GM12878 (cell line): ENCODE data around the gene KRT25. TPM values are rescaled to one million over a fixed set of nuclear protein-coding genes. Genes with fewer than 3 reads are reported as not detected.

Experiments
- ATAC-seq: fragments of 200-7000 bp; cut with Tn5 transposase; 3 replicates; pipeline ENCODE4 v1.9.1; 2020; ENCODE audit warnings: mild to moderate bottlenecking, moderate library complexity
- BruUV-seq: library from RNA; stranded (reverse); fragments of 400-500 nt; replicated peaks from 2 replicates; lab custom pipeline; 2021; lab: Mats Ljungman, UMichigan
- CTCF ChIA-PET: fragments of 300-600 bp; sonication (Branson Sonifier 250); formaldehyde crosslinking; extraction: SDS; loops from one replicate; lab custom pipeline; 2021; ENCODE audit warnings: inconsistent platforms; lab: Yijun Ruan, JAX
- POLR2A ChIA-PET: fragments of 350-600 bp; formaldehyde crosslinking; extraction: SDS; loops from one replicate; lab custom pipeline; 2021; ENCODE audit warnings: inconsistent platforms; lab: Charles Lee
- RAD21 ChIA-PET: fragments of 300-600 bp; sonication (Branson Sonifier 250); formaldehyde crosslinking; loops from one replicate; lab custom pipeline; 2023; ENCODE audit warnings: antibody characterized with exemption; ENCODE audit not compliant: unreplicated experiment; lab: Charles Lee
- SMC1A ChIA-PET: fragments of 300-600 bp; sonication (Branson Sonifier 250); formaldehyde crosslinking; loops from one replicate; lab custom pipeline; 2023; ENCODE audit not compliant: unreplicated experiment, uncharacterized antibody; lab: Charles Lee
- DNase-seq: peaks from one replicate; pipeline ENCODE4 v3.0.0-alpha.2; 2011; ENCODE audit warnings: low read depth, low spot score
- FAIRE-seq: peaks from 3 replicates; lab custom pipeline; 2011; peaks lifted over from hg19 to GRCh38; lab: Jason Lieb, UNC
- H2AFZ ChIP-seq: 2 replicates; pipeline ENCODE4 v1.6.0; 2011; ENCODE audit warnings: low read depth, low read length, control low read depth; ENCODE audit not compliant: control insufficient read depth
- H3K27ac ChIP-seq: 2 replicates; pipeline ENCODE4 v1.5.1; 2011; ENCODE audit warnings: control low read depth; ENCODE audit not compliant: control insufficient read depth, insufficient read depth
- H3K27me3 ChIP-seq, 2 experiments: replicated peaks in 1 of 2; 2 replicates each; pipeline versions ENCODE4 v1.6.0 to v1.6.1; 2011; ENCODE audit warnings: low read length in 1 of 2; ENCODE audit not compliant: control insufficient read depth in 2 of 2, insufficient read depth in 2 of 2
- H3K36me3 ChIP-seq, 2 experiments: 2 replicates each; pipeline ENCODE4 v1.5.1; 2011; ENCODE audit warnings: low read length in 1 of 2; ENCODE audit not compliant: control insufficient read depth in 2 of 2, insufficient read depth in 2 of 2
- H3K4me1 ChIP-seq: 2 replicates; pipeline ENCODE4 v1.6.1; 2011; ENCODE audit warnings: mild to moderate bottlenecking, low read length, moderate library complexity, mixed read lengths; ENCODE audit not compliant: control insufficient read depth, insufficient read depth
- H3K4me2 ChIP-seq: 2 replicates; pipeline ENCODE4 v1.6.0; 2011; ENCODE audit warnings: control low read depth; ENCODE audit not compliant: control insufficient read depth, insufficient read depth
- H3K4me3 ChIP-seq: fragments of 200-600 bp; sonication (generic); 2 replicates; pipeline ENCODE4 v1.5.1; 2016
- H3K79me2 ChIP-seq: 2 replicates; pipeline ENCODE4 v1.6.0; 2011; ENCODE audit warnings: low read length; ENCODE audit not compliant: control insufficient read depth, insufficient read depth
- H3K9ac ChIP-seq: 2 replicates; pipeline ENCODE4 v1.8.0; 2011; ENCODE audit warnings: low read length, control low read depth, mixed read lengths; ENCODE audit not compliant: control insufficient read depth, insufficient read depth
- H3K9me3 ChIP-seq: replicated peaks from 3 replicates; pipeline ENCODE4 v1.5.1; 2011; ENCODE audit warnings: mild to moderate bottlenecking, low read length; ENCODE audit not compliant: control insufficient read depth, insufficient read depth
- H4K20me1 ChIP-seq: 2 replicates; pipeline ENCODE4 v1.6.0; 2011; ENCODE audit not compliant: control insufficient read depth, insufficient read depth
- BCLAF1 ChIP-seq: fragments of 450-650 bp; IDR thresholded peaks from 2 replicates; pipeline ENCODE4 v1.6.1; 2017; ENCODE audit warnings: antibody characterized with exemption, mild to moderate bottlenecking, moderate library complexity
- CUX1 ChIP-seq: IDR thresholded peaks from 2 replicates; pipeline ENCODE4 v1.6.1; 2012; ENCODE audit warnings: improper control_type of control experiment, low read depth, low read length; ENCODE audit not compliant: insufficient replicate concordance
- FOXK2 ChIP-seq: fragments of 450-650 bp; IDR thresholded peaks from 2 replicates; pipeline ENCODE4 v1.6.1; 2017; ENCODE audit warnings: mild to moderate bottlenecking, moderate library complexity
- NKRF ChIP-seq: fragments of 450-650 bp; conservative IDR thresholded peaks from 2 replicates; pipeline ENCODE4 v1.6.1; 2017; ENCODE audit warnings: mild to moderate bottlenecking, moderate library complexity
- PML ChIP-seq: IDR thresholded peaks from 2 replicates; pipeline ENCODE4 v1.6.1; 2012; ENCODE audit warnings: low read length, inconsistent platforms
- RAD51 ChIP-seq: fragments of 450-650 bp; IDR thresholded peaks from 2 replicates; pipeline ENCODE4 v1.6.1; 2016; ENCODE audit warnings: moderate library complexity, mild to moderate bottlenecking, inconsistent platforms
- SPI1 ChIP-seq: IDR thresholded peaks from 2 replicates; pipeline ENCODE4 v1.6.1; 2011; ENCODE audit warnings: low read depth, mild to moderate bottlenecking, low read length, moderate library complexity, borderline replicate concordance; ENCODE audit not compliant: insufficient read depth
- TBL1XR1 ChIP-seq: IDR thresholded peaks from 2 replicates; pipeline ENCODE4 v1.6.1; 2012; ENCODE audit warnings: low read depth, low read length, improper control_type of control experiment
- WGBS: methylation state at CpG from one replicate; pipeline ENCODE4 v1.1.6; 2016; ENCODE audit warnings: low lambda C conversion rate; ENCODE audit not compliant: insufficient replicate concordance, insufficient coverage; ENCODE audit errors: missing lambda C conversion rate; 5-methylcytosine and 5-hydroxymethylcytosine counted together
- in situ Hi-C: fragments of 300-500 bp; cut with MboI; formaldehyde crosslinking; loops from 9 replicates; pipeline ENCODE4 v1.14.3; 2018; ENCODE audit warnings: mixed read lengths
- intact Hi-C: fragments of 100-400 bp; cut with micrococcal nuclease; formaldehyde crosslinking; loops from one replicate; pipeline ENCODE4 v1.14.2; 2022; ENCODE audit not compliant: unreplicated experiment
- polyA plus RNA-seq, 11 experiments: library from polyadenylated mRNA; depleted of rRNA in 4 of 11; unstranded in 6 of 11; stranded (reverse) in 5 of 11; fragments of >200 nt; fragmentation: Nextera tagmentation in 4 of 11; fragmentation: Illumina TruSeq in 1 of 11; extraction: Ambion mirVana in 4 of 11; extraction: Trizol in 1 of 11; gene quantifications; 1 replicate in 1 of 11; 2 replicates in 10 of 11; pipeline versions ENCODE4 v1.2.1 to v1.2.3, GENCODE V29; 2011 to 2016; ENCODE audit warnings: inconsistent platforms in 2 of 11, missing spikeins in 2 of 11, low read depth in 1 of 11
- total RNA-seq, 4 experiments: library from RNA; depleted of rRNA in 3 of 4; stranded (reverse); fragments of >200 nt in 3 of 4; fragmentation: Illumina TruSeq in 1 of 4; extraction: Trizol in 1 of 4; gene quantifications; 2 replicates each; pipeline versions ENCODE4 v1.2.1 to v1.2.3, GENCODE V29; 2013 to 2021

The KRT25 gene
- total and polyA plus RNA-seq, 10 of the 15 experiments (the other 5 are each of a cell fraction or from before 2014, with no cell fraction given), result not detected

- CTCF ChIA-PET, result interaction anchor here (0.6 to 4.3 kb wide), 15 partner anchors 10 to 175 kb away, joined by 3 to 43 read pairs (median 3); partner anchors contain the start of gene SMARCE1
- in situ Hi-C loops (no loop called here), intact Hi-C loops (loop anchor here (2.0 to 10.0 kb wide), 2 partner anchors 170 to 246 kb away; no protein-coding TSS in a partner anchor)
- H2AFZ ChIP-seq, result no peak overlapping the region
- RAD21 ChIA-PET, result interaction anchor here (0.7 to 3.7 kb wide), 10 partner anchors 11 to 176 kb away, joined by 3 to 18 read pairs (median 4); partner anchors contain the start of gene SMARCE1
- no peak overlapping the region for H3K4me2 ChIP-seq
- H3K36me3 ChIP-seq, result no peaks in the 10 kb centered on the region
- DNase-seq, result no peak
- H3K27me3 ChIP-seq, result 0 out of 4 replicates have a peak, but pooled peaks cover 0 to 4% of the 10 kb centered on the region in 2 experiments
- SMC1A ChIA-PET, result interaction anchor here (0.7 to 3.2 kb wide), 11 partner anchors 10 to 175 kb away, joined by 3 to 28 read pairs (median 6); no protein-coding TSS in a partner anchor
- no peak for ATAC-seq
- no peaks in the 10 kb centered on the region for H3K79me2 ChIP-seq
- H3K9ac ChIP-seq, result no peak overlapping the region
- no peak overlapping the region for H3K27ac ChIP-seq
- WGBS, result 33% methylated on average over 1 of the region's 1 CpG
- H4K20me1 ChIP-seq, result no peaks in the 10 kb centered on the region
- H3K4me3 ChIP-seq, result no peak overlapping the region
- no peaks in the 10 kb centered on the region for H3K4me1 ChIP-seq
- no peak for FAIRE-seq
- POLR2A ChIA-PET, result interaction anchor here (1.0 kb wide), 1 partner anchor 167 kb away, joined by 3 read pairs; no protein-coding TSS in a partner anchor
- H3K9me3 ChIP-seq, result no peaks in the 10 kb centered on the region
- no TSS peak for BruUV-seq
- no peak for TF ChIP-seq CUX1
- no peak for TF ChIP-seq FOXK2
- TF ChIP-seq BCLAF1, result no peak
- TF ChIP-seq RAD51, result no peak
- TF ChIP-seq NKRF, result no peak
- no peak for TF ChIP-seq PML
- no peak for TF ChIP-seq SPI1
- no peak for TF ChIP-seq TBL1XR1
Observed at GRCh38 chr17:40791111-40791510, 36.0 kb upstream of the KRT25 start.
